ENCODE data around the gene ASTN1.

DNA sequence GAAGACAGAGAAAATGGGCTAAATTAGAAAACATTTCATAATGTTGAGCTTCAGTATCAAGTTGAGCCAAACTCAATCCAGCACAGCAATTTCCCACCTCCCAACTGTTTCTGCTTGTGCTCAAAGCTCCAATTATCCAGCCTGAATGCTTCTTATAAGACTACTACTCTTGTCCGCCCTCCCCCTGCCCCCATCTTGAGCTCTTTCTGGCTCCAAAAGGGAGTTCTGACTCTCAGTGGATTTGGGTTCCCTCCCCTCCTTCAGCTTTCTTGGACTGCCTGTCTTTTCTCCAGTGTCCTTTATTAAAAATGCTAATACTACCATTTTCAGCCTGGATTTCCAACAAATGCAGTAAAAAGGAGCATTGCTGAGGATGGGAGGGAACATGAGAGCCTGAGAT lies 174.8 kb downstream of the ASTN1 start:
- TF ChIP-seq POLR2A (IDR thresholded peaks at IDR 0.05; ENCODE audit: low read depth, low read length) (no peak), POLR2AphosphoS5 (IDR thresholded peaks at IDR 0.05; ENCODE audit: low read depth, low read length) (no peak), PAX5 (IDR thresholded peaks at IDR 0.05; ENCODE audit: insufficient read depth, low read length, severe bottlenecking) (no peak), TAF1 (IDR thresholded peaks at IDR 0.05; ENCODE audit: low read depth, low read length) (no peak), SPI1 (IDR thresholded peaks at IDR 0.05; ENCODE audit: low read depth, low read length) (no peak)

Measured in GM12891 (cell line).